NCI-H2171 treated with DMSO at 0.1 percent for 48 hours (cell line): ENCODE measurements around the gene ATRIP.

ENCODE experiments used
- DNase-seq: peaks from one replicate; lab custom pipeline; 2025; lab: John Stamatoyannopoulos, UW

ATRIP gene

GRCh38 chr3:48504051-48504946, 57.8 kb downstream of the ATRIP start, which contains the start of gene SHISA5:
Gene SHISA5, minus strand, starts transcription at chr3:48504174. Its CDS starts 80 bp downstream, at chr3:48504094.
- no peak for DNase-seq

GRCh38 chr3:48505146-48505545, 58.6 kb downstream of the ATRIP start:
- no peak for DNase-seq

- DNase-seq: no peak
Measured at GRCh38 chr3:48505968-48506504, 59.5 kb downstream of the ATRIP start.

- DNase-seq: no peak
Measured at GRCh38 chr3:48507256-48508061, 60.9 kb downstream of the ATRIP start.

GRCh38 chr3:48511551-48511950, 65.0 kb downstream of the ATRIP start:
- DNase-seq: no peak

GRCh38 chr3:48514431-48515227, 68.1 kb downstream of the ATRIP start:
- DNase-seq: no peak
